GM19328 (cell line): Measurements from ENCODE around the gene OR6M1.

Source experiments
- ATAC-seq: cut with Tn5 transposase; IDR thresholded peaks from one replicate; pipeline ENCODE4 v1.9.1; 2021; ENCODE audit warnings: mild to moderate bottlenecking, moderate library complexity; ENCODE audit not compliant: unreplicated experiment

The OR6M1 gene

GRCh38 chr11:123806249-123806648 lies at the start of gene OR6M1:
TSS of gene OR6M1 (minus strand) at chr11:123806349. CDS start at chr11:123806349, 0 bp downstream.
- no peak for ATAC-seq

GRCh38 chr11:123853038-123853437 lies 46.9 kb upstream of the OR6M1 start:
- no peak for ATAC-seq

GRCh38 chr11:123852321-123852720 lies 46.2 kb upstream of the OR6M1 start:
- no peak for ATAC-seq

GRCh38 chr11:123851110-123851509 lies 45.0 kb upstream of the OR6M1 start:
- no peak for ATAC-seq

GRCh38 chr11:123841174-123841573 lies 35.0 kb upstream of the OR6M1 start:
- ATAC-seq = no peak

- ATAC-seq = no peak
These were observed 33.0 kb upstream of the OR6M1 start for GRCh38 chr11:123839131-123839530.

GRCh38 chr11:123838659-123839058 lies 32.5 kb upstream of the OR6M1 start:
- ATAC-seq = no peak

- no peak for ATAC-seq
These were observed 32.0 kb upstream of the OR6M1 start for GRCh38 chr11:123838199-123838598.

GRCh38 chr11:123833095-123833494 lies 26.9 kb upstream of the OR6M1 start:
- ATAC-seq = no peak

GRCh38 chr11:123829745-123830144 lies 23.6 kb upstream of the OR6M1 start:
- ATAC-seq = no peak

- no peak for ATAC-seq
These were observed 16.4 kb upstream of the OR6M1 start for GRCh38 chr11:123822599-123822998.

- ATAC-seq = no peak
These were observed 15.9 kb upstream of the OR6M1 start for GRCh38 chr11:123822032-123822431.

- ATAC-seq = no peak
These were observed 9.0 kb upstream of the OR6M1 start for GRCh38 chr11:123815122-123815521.

GRCh38 chr11:123801765-123802164 lies 4.4 kb downstream of the OR6M1 start:
- ATAC-seq = no peak

- ATAC-seq = no peak
These were observed 6.1 kb downstream of the OR6M1 start for GRCh38 chr11:123800036-123800435.

GRCh38 chr11:123799438-123799837 lies 6.7 kb downstream of the OR6M1 start:
- ATAC-seq = no peak

GRCh38 chr11:123798513-123799252 lies 7.5 kb downstream of the OR6M1 start:
- ATAC-seq = no peak

- ATAC-seq = no peak
These were observed 8.1 kb downstream of the OR6M1 start for GRCh38 chr11:123798079-123798478.

GRCh38 chr11:123797541-123797940 lies 8.6 kb downstream of the OR6M1 start:
- ATAC-seq = no peak

- ATAC-seq = no peak
These were observed 9.0 kb downstream of the OR6M1 start for GRCh38 chr11:123797114-123797513.

GRCh38 chr11:123796226-123796625 lies 9.9 kb downstream of the OR6M1 start:
- no peak for ATAC-seq

- no peak for ATAC-seq
These were observed 22.6 kb downstream of the OR6M1 start for GRCh38 chr11:123783536-123783935.

GRCh38 chr11:123778511-123778910 lies 27.6 kb downstream of the OR6M1 start:
- no peak for ATAC-seq
